Adipocyte (in vitro differentiated cells): Measurements from ENCODE around the gene NUTM2F.
"Not testable (repeated sequence)": the region's sequence is repeated elsewhere in the genome, so short reads cannot be mapped to it uniquely, and the experiment has no call there.

Source experiments
- DNase-seq: peaks from one replicate; pipeline ENCODE4 v3.0.0-alpha.2; 2015; ENCODE audit warnings: low read depth
- H3K27me3 ChIP-seq: replicated peaks from 2 replicates; pipeline ENCODE4 v1.7.0; 2013; ENCODE audit warnings: mild to moderate bottlenecking, low read length, moderate library complexity; ENCODE audit not compliant: control insufficient read depth, insufficient read depth
- H3K36me3 ChIP-seq: 2 replicates; pipeline ENCODE4 v1.7.0; 2013; ENCODE audit warnings: low read length, mild to moderate bottlenecking, moderate library complexity; ENCODE audit not compliant: control insufficient read depth, insufficient read depth, severe bottlenecking
- H3K4me1 ChIP-seq: 2 replicates; pipeline ENCODE4 v1.7.0; 2013; ENCODE audit warnings: mild to moderate bottlenecking, low read length, moderate library complexity; ENCODE audit not compliant: control insufficient read depth, insufficient read depth
- H3K4me3 ChIP-seq: 2 replicates; pipeline ENCODE4 v1.7.0; 2013; ENCODE audit warnings: mild to moderate bottlenecking, low read length, moderate library complexity
- H3K9ac ChIP-seq: 2 replicates; pipeline ENCODE4 v1.7.0; 2013; ENCODE audit warnings: mild to moderate bottlenecking, low read length, moderate library complexity
- H3K9me3 ChIP-seq: 2 replicates; pipeline ENCODE4 v1.7.0; 2013; ENCODE audit warnings: mild to moderate bottlenecking, low read length, moderate library complexity; ENCODE audit not compliant: control insufficient read depth

Gene NUTM2F

GRCh38 chr9:94341703-94342102 lies 13.3 kb upstream of the NUTM2F start:
- H3K27me3 ChIP-seq, H3K36me3 ChIP-seq, H3K4me1 ChIP-seq, H3K4me3 ChIP-seq, H3K9me3 ChIP-seq, DNase-seq, H3K9ac ChIP-seq: not testable (repeated sequence)

- DNase-seq, H3K4me1 ChIP-seq, H3K36me3 ChIP-seq, H3K27me3 ChIP-seq, H3K4me3 ChIP-seq, H3K9me3 ChIP-seq, H3K9ac ChIP-seq: not testable (repeated sequence)
These were observed 12.3 kb upstream of the NUTM2F start for GRCh38 chr9:94340750-94341149.

GRCh38 chr9:94339657-94340056 lies 11.2 kb upstream of the NUTM2F start:
- H3K9ac ChIP-seq, DNase-seq, H3K36me3 ChIP-seq, H3K4me1 ChIP-seq, H3K4me3 ChIP-seq, H3K9me3 ChIP-seq, H3K27me3 ChIP-seq: not testable (repeated sequence)

- not testable (repeated sequence) for H3K36me3 ChIP-seq, H3K4me3 ChIP-seq, DNase-seq, H3K27me3 ChIP-seq, H3K9ac ChIP-seq, H3K4me1 ChIP-seq, H3K9me3 ChIP-seq
These were observed 10.3 kb upstream of the NUTM2F start for GRCh38 chr9:94338723-94339122.

GRCh38 chr9:94336445-94336844 lies 8.0 kb upstream of the NUTM2F start:
- not testable (repeated sequence) for H3K4me3 ChIP-seq, H3K4me1 ChIP-seq

GRCh38 chr9:94325583-94325982 lies 2.9 kb downstream of the NUTM2F start:
- H3K4me1 ChIP-seq, H3K9ac ChIP-seq: not testable (repeated sequence)

More at GRCh38 chr9:94336445-94336844, 8.0 kb upstream of the NUTM2F start:
- not testable (repeated sequence) for H3K36me3 ChIP-seq, H3K9ac ChIP-seq, H3K27me3 ChIP-seq, H3K9me3 ChIP-seq, DNase-seq

GRCh38 chr9:94323153-94323798 lies 5.2 kb downstream of the NUTM2F start:
- H3K9ac ChIP-seq, H3K9me3 ChIP-seq, DNase-seq, H3K4me3 ChIP-seq, H3K27me3 ChIP-seq, H3K4me1 ChIP-seq, H3K36me3 ChIP-seq: not testable (repeated sequence)

More at GRCh38 chr9:94325583-94325982, 2.9 kb downstream of the NUTM2F start:
- not testable (repeated sequence) for DNase-seq, H3K27me3 ChIP-seq, H3K36me3 ChIP-seq, H3K9me3 ChIP-seq, H3K4me3 ChIP-seq

- not testable (repeated sequence) for H3K9ac ChIP-seq, DNase-seq
These were observed 6.0 kb downstream of the NUTM2F start for GRCh38 chr9:94322342-94322940.

GRCh38 chr9:94317949-94318657 lies 10.3 kb downstream of the NUTM2F start:
- H3K36me3 ChIP-seq, H3K9me3 ChIP-seq, H3K4me3 ChIP-seq, DNase-seq, H3K27me3 ChIP-seq, H3K9ac ChIP-seq, H3K4me1 ChIP-seq: not testable (repeated sequence)

More at GRCh38 chr9:94322342-94322940, 6.0 kb downstream of the NUTM2F start:
- not testable (repeated sequence) for H3K4me1 ChIP-seq, H3K4me3 ChIP-seq, H3K27me3 ChIP-seq, H3K9me3 ChIP-seq, H3K36me3 ChIP-seq

- not testable (repeated sequence) for H3K4me3 ChIP-seq, DNase-seq, H3K27me3 ChIP-seq, H3K9ac ChIP-seq, H3K9me3 ChIP-seq, H3K36me3 ChIP-seq, H3K4me1 ChIP-seq
These were observed 12.2 kb downstream of the NUTM2F start for GRCh38 chr9:94316236-94316635.

GRCh38 chr9:94315034-94315984 lies 13.1 kb downstream of the NUTM2F start:
- H3K4me3 ChIP-seq, DNase-seq, H3K9me3 ChIP-seq, H3K36me3 ChIP-seq, H3K9ac ChIP-seq, H3K27me3 ChIP-seq, H3K4me1 ChIP-seq: not testable (repeated sequence)
